SK-N-SH treated with all-trans-retinoic acid at 6 μM for 48 hours (cell line): ENCODE data around the gene ATP8B2.

Experiments
- ATAC-seq: fragments of 200-7000 bp; cut with Tn5 transposase; 3 replicates; pipeline ENCODE4 v1.9.1; 2020; ENCODE audit warnings: mild to moderate bottlenecking, moderate library complexity
- CSDC2 ChIP-seq: fragments of 250-450 bp; sonication (Bioruptor Pico); IDR thresholded peaks from 2 replicates; pipeline ENCODE4 v1.5.0; 2020; ENCODE audit warnings: mild to moderate bottlenecking, moderate library complexity
- ESRRG ChIP-seq: fragments of 250-450 bp; sonication (Bioruptor Pico); IDR thresholded peaks from 2 replicates; pipeline ENCODE4 v1.6.1; 2021; ENCODE audit warnings: mild to moderate bottlenecking
- ISL1 ChIP-seq: fragments of 250-450 bp; sonication (Bioruptor Pico); IDR thresholded peaks from 2 replicates; pipeline ENCODE4 v2.1.2; 2022; ENCODE audit warnings: mild to moderate bottlenecking, moderate library complexity
- RARB ChIP-seq: fragments of 250-450 bp; sonication (Bioruptor Pico); IDR thresholded peaks from 2 replicates; pipeline ENCODE4 v1.8.0; 2021; ENCODE audit warnings: mild to moderate bottlenecking, moderate library complexity
- SNAI2 ChIP-seq: fragments of 250-450 bp; sonication (Bioruptor Pico); IDR thresholded peaks from 2 replicates; pipeline ENCODE4 v1.5.0; 2020; ENCODE audit warnings: mild to moderate bottlenecking, moderate library complexity
- TCF4 ChIP-seq: fragments of 250-450 bp; sonication (Bioruptor Pico); IDR thresholded peaks from 2 replicates; pipeline ENCODE4 v1.8.0; 2021; ENCODE audit warnings: mild to moderate bottlenecking, moderate library complexity, borderline replicate concordance
- TOX ChIP-seq: fragments of 250-450 bp; sonication (Bioruptor Pico); IDR thresholded peaks from 2 replicates; pipeline ENCODE4 v1.8.0; 2021; ENCODE audit warnings: mild to moderate bottlenecking, moderate library complexity, borderline replicate concordance
- ZC3H10 ChIP-seq: fragments of 250-450 bp; sonication (Bioruptor Pico); IDR thresholded peaks from 2 replicates; pipeline ENCODE4 v1.5.1; 2021; ENCODE audit warnings: mild to moderate bottlenecking, moderate library complexity
- ZFP3 ChIP-seq: fragments of 250-450 bp; sonication (Bioruptor Pico); IDR thresholded peaks from 2 replicates; pipeline ENCODE4 v1.5.0; 2020; ENCODE audit warnings: mild to moderate bottlenecking, moderate library complexity
- ZNF565 ChIP-seq: fragments of 450-650 bp; formaldehyde crosslinking; conservative IDR thresholded peaks from 2 replicates; pipeline ENCODE4 v1.5.0; 2020; ENCODE audit warnings: low read depth, mild to moderate bottlenecking, moderate library complexity
- ZNF70 ChIP-seq: fragments of 450-650 bp; formaldehyde crosslinking; IDR thresholded peaks from 2 replicates; pipeline ENCODE4 v1.5.0; 2020; ENCODE audit warnings: mild to moderate bottlenecking, moderate library complexity
- ZNF8 ChIP-seq: fragments of 450-650 bp; formaldehyde crosslinking; IDR thresholded peaks from 2 replicates; pipeline ENCODE4 v1.5.0; 2020; ENCODE audit warnings: mild to moderate bottlenecking, moderate library complexity
- TF ChIP-seq, protein P1 (sequence below): fragments of 250-450 bp; sonication (Bioruptor Pico); IDR thresholded peaks from 2 replicates; pipeline ENCODE4 v1.5.0; 2020; ENCODE audit warnings: mild to moderate bottlenecking, moderate library complexity
- TF ChIP-seq, protein P2 (sequence below): fragments of 250-450 bp; sonication (Bioruptor Pico); IDR thresholded peaks from 2 replicates; pipeline ENCODE4 v1.5.1; 2021; ENCODE audit warnings: mild to moderate bottlenecking, moderate library complexity
- TF ChIP-seq, protein P3 (sequence below): fragments of 250-450 bp; sonication (Bioruptor Pico); IDR thresholded peaks from 2 replicates; pipeline ENCODE4 v1.8.0; 2020; ENCODE audit warnings: mild to moderate bottlenecking, moderate library complexity, borderline replicate concordance

ATP8B2 gene

DNA sequence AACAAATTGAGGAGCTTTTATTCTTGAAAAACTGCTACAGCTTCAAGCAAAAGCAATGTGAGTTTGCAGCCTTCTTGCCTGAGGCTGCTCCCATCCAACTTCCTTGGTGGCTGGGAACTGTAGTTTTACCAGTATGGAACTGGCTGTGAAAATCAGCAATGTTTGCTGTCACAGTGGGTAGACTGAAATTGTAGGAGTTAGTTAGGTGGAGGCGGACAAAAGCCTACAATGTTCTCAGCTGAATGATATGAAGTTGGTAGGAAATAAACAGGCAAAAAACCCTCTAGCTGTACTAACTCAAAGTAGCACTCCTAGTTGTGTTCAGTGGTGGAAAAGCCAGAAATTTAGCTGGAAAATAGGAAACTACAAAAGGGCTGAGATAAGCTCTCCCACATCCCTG is 34.4 kb upstream of the ATP8B2 start:
- ATAC-seq = no peak
- TF ChIP-seq CSDC2 (CRISPR knock-in tag) (no peak), ZNF70 (no peak), ZNF8 (CRISPR knock-in tag) (no peak), ZFP3 (CRISPR knock-in tag) (no peak), ZC3H10 (CRISPR knock-in tag) (no peak), ESRRG (CRISPR knock-in tag) (no peak), TOX (CRISPR knock-in tag) (no peak), SNAI2 (CRISPR knock-in tag) (no peak)
- TF ChIP-seq, protein P1, sequence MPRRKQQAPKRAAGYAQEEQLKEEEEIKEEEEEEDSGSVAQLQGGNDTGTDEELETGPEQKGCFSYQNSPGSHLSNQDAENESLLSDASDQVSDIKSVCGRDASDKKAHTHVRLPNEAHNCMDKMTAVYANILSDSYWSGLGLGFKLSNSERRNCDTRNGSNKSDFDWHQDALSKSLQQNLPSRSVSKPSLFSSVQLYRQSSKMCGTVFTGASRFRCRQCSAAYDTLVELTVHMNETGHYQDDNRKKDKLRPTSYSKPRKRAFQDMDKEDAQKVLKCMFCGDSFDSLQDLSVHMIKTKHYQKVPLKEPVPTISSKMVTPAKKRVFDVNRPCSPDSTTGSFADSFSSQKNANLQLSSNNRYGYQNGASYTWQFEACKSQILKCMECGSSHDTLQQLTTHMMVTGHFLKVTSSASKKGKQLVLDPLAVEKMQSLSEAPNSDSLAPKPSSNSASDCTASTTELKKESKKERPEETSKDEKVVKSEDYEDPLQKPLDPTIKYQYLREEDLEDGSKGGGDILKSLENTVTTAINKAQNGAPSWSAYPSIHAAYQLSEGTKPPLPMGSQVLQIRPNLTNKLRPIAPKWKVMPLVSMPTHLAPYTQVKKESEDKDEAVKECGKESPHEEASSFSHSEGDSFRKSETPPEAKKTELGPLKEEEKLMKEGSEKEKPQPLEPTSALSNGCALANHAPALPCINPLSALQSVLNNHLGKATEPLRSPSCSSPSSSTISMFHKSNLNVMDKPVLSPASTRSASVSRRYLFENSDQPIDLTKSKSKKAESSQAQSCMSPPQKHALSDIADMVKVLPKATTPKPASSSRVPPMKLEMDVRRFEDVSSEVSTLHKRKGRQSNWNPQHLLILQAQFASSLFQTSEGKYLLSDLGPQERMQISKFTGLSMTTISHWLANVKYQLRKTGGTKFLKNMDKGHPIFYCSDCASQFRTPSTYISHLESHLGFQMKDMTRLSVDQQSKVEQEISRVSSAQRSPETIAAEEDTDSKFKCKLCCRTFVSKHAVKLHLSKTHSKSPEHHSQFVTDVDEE = no peak
- TF ChIP-seq, protein P2, sequence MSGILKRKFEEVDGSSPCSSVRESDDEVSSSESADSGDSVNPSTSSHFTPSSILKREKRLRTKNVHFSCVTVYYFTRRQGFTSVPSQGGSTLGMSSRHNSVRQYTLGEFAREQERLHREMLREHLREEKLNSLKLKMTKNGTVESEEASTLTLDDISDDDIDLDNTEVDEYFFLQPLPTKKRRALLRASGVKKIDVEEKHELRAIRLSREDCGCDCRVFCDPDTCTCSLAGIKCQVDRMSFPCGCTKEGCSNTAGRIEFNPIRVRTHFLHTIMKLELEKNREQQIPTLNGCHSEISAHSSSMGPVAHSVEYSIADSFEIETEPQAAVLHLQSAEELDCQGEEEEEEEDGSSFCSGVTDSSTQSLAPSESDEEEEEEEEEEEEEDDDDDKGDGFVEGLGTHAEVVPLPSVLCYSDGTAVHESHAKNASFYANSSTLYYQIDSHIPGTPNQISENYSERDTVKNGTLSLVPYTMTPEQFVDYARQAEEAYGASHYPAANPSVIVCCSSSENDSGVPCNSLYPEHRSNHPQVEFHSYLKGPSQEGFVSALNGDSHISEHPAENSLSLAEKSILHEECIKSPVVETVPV (CRISPR knock-in tag) = no peak

DNA sequence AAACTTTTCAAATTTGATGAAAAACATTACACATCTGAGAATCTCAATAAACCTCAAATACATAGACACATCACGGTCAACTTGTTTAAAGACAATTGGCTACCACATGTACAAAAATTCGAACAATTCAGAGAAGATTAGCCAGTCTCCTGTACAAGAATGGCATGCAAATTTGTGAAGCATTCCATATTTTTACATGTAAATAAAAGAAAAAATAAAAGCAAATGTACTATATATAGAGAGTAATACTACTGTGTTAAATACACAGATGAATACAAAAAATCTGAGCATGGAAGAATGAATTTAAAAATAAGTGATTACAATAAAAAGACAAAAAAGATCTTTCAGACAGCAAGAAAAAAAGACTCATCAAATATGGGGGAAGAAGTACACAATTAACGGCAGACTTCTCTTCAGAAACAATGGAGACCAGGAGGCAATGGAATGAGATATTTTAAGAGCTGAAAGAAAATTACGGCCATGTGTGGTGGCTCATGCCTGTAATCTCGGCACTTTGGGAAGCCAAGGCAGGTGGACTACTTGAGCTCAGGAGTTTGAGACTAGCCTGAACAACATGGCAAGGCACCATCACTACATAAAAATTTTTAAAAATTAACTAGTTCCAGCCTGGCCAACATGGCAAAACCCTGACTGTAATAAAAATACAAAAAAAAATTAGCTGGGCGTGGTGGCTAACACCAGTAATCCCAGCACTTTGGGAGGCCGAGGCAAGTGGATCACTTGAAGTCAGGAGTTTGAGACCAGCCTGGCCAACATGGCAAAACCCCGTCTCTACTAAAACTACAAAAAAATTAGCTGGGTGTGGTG is 29.7 kb upstream of the ATP8B2 start:
- ATAC-seq = no peak
- no peak for TF ChIP-seq TOX (CRISPR knock-in tag)
- no peak for TF ChIP-seq TCF4 (CRISPR knock-in tag)
- TF ChIP-seq ISL1 (CRISPR knock-in tag) = no peak
- no peak for TF ChIP-seq RARB (CRISPR knock-in tag)
- no peak for TF ChIP-seq ZNF565 (CRISPR knock-in tag)

DNA sequence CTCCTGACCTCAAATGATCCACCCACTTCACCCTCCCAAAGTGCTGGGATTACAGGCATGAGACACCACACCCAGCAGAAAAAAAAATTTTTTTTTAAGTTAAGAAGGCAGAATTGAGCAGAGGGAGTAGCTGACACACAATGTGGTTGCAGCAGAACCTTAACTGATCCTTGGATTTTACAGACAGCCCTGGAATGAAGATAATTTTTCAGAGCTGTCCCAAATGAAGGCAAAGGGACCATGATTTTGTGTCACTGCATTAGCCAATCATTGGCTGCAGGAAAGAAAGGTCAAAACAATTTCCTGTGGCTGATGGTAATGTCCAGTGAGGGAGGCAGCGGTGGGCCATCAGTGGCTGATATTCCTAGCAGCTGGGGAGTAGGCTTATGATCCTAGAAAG is 23.7 kb upstream of the ATP8B2 start:
- TF ChIP-seq TOX (CRISPR knock-in tag) (no peak), SNAI2 (CRISPR knock-in tag) (no peak), ZNF8 (CRISPR knock-in tag) (no peak), RARB (CRISPR knock-in tag) (no peak), TCF4 (CRISPR knock-in tag) (no peak)
- TF ChIP-seq, protein P2 (CRISPR knock-in tag) = no peak
- TF ChIP-seq, protein P3, sequence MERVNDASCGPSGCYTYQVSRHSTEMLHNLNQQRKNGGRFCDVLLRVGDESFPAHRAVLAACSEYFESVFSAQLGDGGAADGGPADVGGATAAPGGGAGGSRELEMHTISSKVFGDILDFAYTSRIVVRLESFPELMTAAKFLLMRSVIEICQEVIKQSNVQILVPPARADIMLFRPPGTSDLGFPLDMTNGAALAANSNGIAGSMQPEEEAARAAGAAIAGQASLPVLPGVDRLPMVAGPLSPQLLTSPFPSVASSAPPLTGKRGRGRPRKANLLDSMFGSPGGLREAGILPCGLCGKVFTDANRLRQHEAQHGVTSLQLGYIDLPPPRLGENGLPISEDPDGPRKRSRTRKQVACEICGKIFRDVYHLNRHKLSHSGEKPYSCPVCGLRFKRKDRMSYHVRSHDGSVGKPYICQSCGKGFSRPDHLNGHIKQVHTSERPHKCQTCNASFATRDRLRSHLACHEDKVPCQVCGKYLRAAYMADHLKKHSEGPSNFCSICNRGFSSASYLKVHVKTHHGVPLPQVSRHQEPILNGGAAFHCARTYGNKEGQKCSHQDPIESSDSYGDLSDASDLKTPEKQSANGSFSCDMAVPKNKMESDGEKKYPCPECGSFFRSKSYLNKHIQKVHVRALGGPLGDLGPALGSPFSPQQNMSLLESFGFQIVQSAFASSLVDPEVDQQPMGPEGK (CRISPR knock-in tag) = no peak
- TF ChIP-seq, protein P1 = no peak
- no peak for ATAC-seq
